Keratinocyte (primary cell): ENCODE measurements around the gene DENND6A. TPM values are rescaled to one million over a fixed set of nuclear protein-coding genes. Genes with fewer than 3 reads are reported as not detected.

ENCODE experiments used
- DNase-seq: peaks from one replicate; pipeline ENCODE4 v3.0.0-alpha.2; 2011; ENCODE audit warnings: low read depth, missing footprints, low spot score
- FAIRE-seq: peaks from 2 replicates; lab custom pipeline; 2011; peaks lifted over from hg19 to GRCh38; lab: Jason Lieb, UNC
- H2AFZ ChIP-seq: 2 replicates; pipeline ENCODE4 v1.6.0; 2012; ENCODE audit warnings: low read length, control low read depth, inconsistent platforms; ENCODE audit not compliant: control insufficient read depth
- H3K27ac ChIP-seq: 2 replicates; pipeline ENCODE4 v1.5.1; 2011; ENCODE audit warnings: low read length; ENCODE audit not compliant: control insufficient read depth, insufficient read depth
- H3K27me3 ChIP-seq: 3 replicates; pipeline ENCODE4 v1.6.0; 2011; ENCODE audit warnings: low read length; ENCODE audit not compliant: control insufficient read depth, insufficient read depth; ENCODE audit errors: extremely low read depth
- H3K36me3 ChIP-seq, 2 experiments: 2 replicates in 1 of 2; 3 replicates in 1 of 2; pipeline ENCODE4 v1.5.1; 2011; ENCODE audit warnings: low read length in 2 of 2, mild to moderate bottlenecking in 1 of 2; ENCODE audit not compliant: control insufficient read depth in 2 of 2, insufficient read depth in 2 of 2; ENCODE audit errors: extremely low read depth in 1 of 2
- H3K4me1 ChIP-seq: 3 replicates; pipeline ENCODE4 v1.5.1; 2011; ENCODE audit warnings: low read length; ENCODE audit not compliant: control insufficient read depth, insufficient read depth; ENCODE audit errors: extremely low read depth
- H3K4me2 ChIP-seq: 3 replicates; pipeline ENCODE4 v1.6.0; 2011; ENCODE audit warnings: low read depth, low read length; ENCODE audit not compliant: control insufficient read depth, insufficient read depth; ENCODE audit errors: extremely low read depth
- H3K4me3 ChIP-seq, 3 experiments: fragments of 200-600 bp in 1 of 3; sonication (generic) in 1 of 3; 2 replicates in 2 of 3; 3 replicates in 1 of 3; pipeline ENCODE4 v1.5.1; 2011 to 2016; ENCODE audit warnings: low read length in 3 of 3, mild to moderate bottlenecking in 3 of 3, control low read depth in 2 of 3, inconsistent platforms in 1 of 3, low read depth in 1 of 3, mixed read lengths in 1 of 3, mixed run types in 1 of 3, moderate library complexity in 1 of 3; ENCODE audit not compliant: control insufficient read depth in 2 of 3, insufficient read depth in 2 of 3; ENCODE audit errors: extremely low read depth in 1 of 3
- H3K79me2 ChIP-seq: 2 replicates; pipeline ENCODE4 v1.6.0; 2012; ENCODE audit warnings: low read length; ENCODE audit not compliant: control insufficient read depth, insufficient read depth
- H3K9ac ChIP-seq: 3 replicates; pipeline ENCODE4 v1.6.0; 2011; ENCODE audit warnings: low read length; ENCODE audit not compliant: control insufficient read depth, insufficient read depth; ENCODE audit errors: extremely low read depth
- H3K9me1 ChIP-seq: 3 replicates; pipeline ENCODE4 v1.6.0; 2011; ENCODE audit warnings: low read length; ENCODE audit not compliant: control insufficient read depth, insufficient read depth; ENCODE audit errors: extremely low read depth
- H3K9me3 ChIP-seq: 2 replicates; pipeline ENCODE4 v1.5.1; 2012; ENCODE audit warnings: low read depth, low read length; ENCODE audit not compliant: control insufficient read depth
- H4K20me1 ChIP-seq: 3 replicates; pipeline ENCODE4 v1.6.0; 2011; ENCODE audit warnings: low read length; ENCODE audit not compliant: control insufficient read depth, insufficient read depth; ENCODE audit errors: extremely low read depth
- CTCF ChIP-seq, 3 experiments: IDR thresholded peaks in 1 of 3; conservative IDR thresholded peaks in 1 of 3; optimal IDR thresholded peaks in 1 of 3; 2 replicates in 2 of 3; 3 replicates in 1 of 3; pipeline versions ENCODE3 to v1.5.1; 2011; ENCODE audit warnings: low read length in 3 of 3, mild to moderate bottlenecking in 3 of 3, moderate library complexity in 2 of 3, control low read depth in 1 of 3, inconsistent platforms in 1 of 3; ENCODE audit not compliant: insufficient read depth in 2 of 3; ENCODE audit errors: extremely low read depth in 1 of 3
- EZH2 ChIP-seq: IDR thresholded peaks from one replicate; pipeline ENCODE4 v1.6.1; 2012; ENCODE audit warnings: inconsistent platforms, mild to moderate bottlenecking, low read length, moderate library complexity
- dilution Hi-C: fragments of 300-500 bp; cut with MboI; formaldehyde crosslinking; loops from one replicate; pipeline ENCODE4 v1.7.0; 2020; ENCODE audit warnings: low sequenced_read_pairs; ENCODE audit not compliant: extremely low pct_ligation_motif_present
- polyA plus RNA-seq, 5 experiments: library from polyadenylated mRNA; depleted of rRNA in 3 of 5; stranded (reverse) in 3 of 5; stranded (forward) in 1 of 5; unstranded in 1 of 5; fragments of >200 nt; gene quantifications; 1 replicate in 1 of 5; 2 replicates in 3 of 5; 3 replicates in 1 of 5; pipeline versions ENCODE4 v1.2.1 to v1.2.3, GENCODE V29; 2011 to 2012; ENCODE audit warnings: missing spikeins in 2 of 5, low read depth in 1 of 5, low replicate concordance in 1 of 5

DENND6A gene
- polyA plus RNA-seq, 1 donor (not counting 4 experiments of a cell fraction or from before 2014, with no cell fraction given): 22.8 TPM

DNA sequence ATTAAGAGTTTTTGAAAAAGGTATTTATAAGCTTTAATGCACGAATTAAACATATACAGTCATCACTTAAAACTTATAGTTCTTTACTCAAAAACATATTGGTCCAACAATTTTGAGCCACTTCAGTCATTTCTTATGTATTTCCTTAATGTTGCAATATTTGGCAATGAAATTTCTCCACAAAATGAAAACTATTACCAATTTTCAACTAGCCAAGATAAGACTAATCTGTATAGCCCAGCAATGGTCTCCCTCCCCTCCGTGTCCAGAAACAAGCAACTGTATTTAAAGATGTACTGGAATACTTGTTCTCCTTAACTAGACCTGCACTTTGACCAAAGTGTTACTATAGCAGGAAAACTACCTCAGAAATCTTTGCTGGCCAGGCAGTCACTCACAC, 105.0 kb downstream of the DENND6A start:
- peaks cover 44% of the 10 kb centered on the region for H4K20me1 ChIP-seq
- H3K9ac ChIP-seq: no peak overlapping the region
- H3K27me3 ChIP-seq: no peaks in the 10 kb centered on the region
- H3K27ac ChIP-seq: no peak overlapping the region
- FAIRE-seq (no peak), DNase-seq (no peak)
- H3K4me3 ChIP-seq: no peak overlapping the region
- peaks cover 2 to 3% of the 10 kb centered on the region in 2 experiments for H3K36me3 ChIP-seq
- H3K9me3 ChIP-seq: no peaks in the 10 kb centered on the region
- no peak overlapping the region for H2AFZ ChIP-seq
- peaks cover 95% of the 10 kb centered on the region for H3K79me2 ChIP-seq
- no peaks in the 10 kb centered on the region for H3K9me1 ChIP-seq
- no peak overlapping the region for H3K4me2 ChIP-seq
- H3K4me1 ChIP-seq: no peaks in the 10 kb centered on the region
- no peak for TF ChIP-seq EZH2
- no peak for TF ChIP-seq CTCF (optimal IDR thresholded peaks at IDR 0.05 in 1 of 3, IDR thresholded peaks at IDR 0.05 in 1 of 3, conservative IDR thresholded peaks at IDR 0.05 in 1 of 3; ENCODE audit: extremely low read depth in 1 of 3, insufficient read depth in 2 of 3, low read length in 3 of 3)
- dilution Hi-C loops: no loop called here

DNA sequence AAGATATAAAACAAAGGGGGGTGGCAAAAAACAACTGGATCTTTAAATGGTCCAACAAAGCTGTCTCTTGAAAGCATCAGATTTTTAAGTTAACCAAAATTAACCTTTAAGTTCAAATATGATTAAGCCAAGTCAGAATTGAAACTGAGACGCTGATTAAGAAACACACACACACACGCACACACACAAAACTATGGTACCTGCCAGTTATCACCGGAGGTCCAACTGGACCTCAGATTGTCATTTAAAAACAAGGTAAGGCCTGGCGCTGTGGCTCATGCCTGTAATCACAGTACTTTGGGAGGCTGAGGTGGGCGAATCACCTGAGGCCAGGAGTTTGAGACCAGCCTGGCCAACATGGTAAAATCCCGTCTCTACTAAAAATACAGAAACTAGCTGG, 106.1 kb downstream of the DENND6A start:
- Histone ChIP-seq H3K36me3 (peaks cover 2 to 5% of the 10 kb centered on the region in 2 experiments), H4K20me1 (peaks cover 39% of the 10 kb centered on the region), H2AFZ (no peak overlapping the region), H3K4me2 (no peak overlapping the region), H3K4me3 (no peak overlapping the region), H3K27me3 (no peaks in the 10 kb centered on the region), H3K4me1 (no peaks in the 10 kb centered on the region), H3K9ac (no peak overlapping the region), H3K9me3 (no peaks in the 10 kb centered on the region), H3K27ac (no peak overlapping the region), H3K79me2 (peaks cover 94% of the 10 kb centered on the region), H3K9me1 (no peaks in the 10 kb centered on the region)
- dilution Hi-C loops: no loop called here
- TF ChIP-seq CTCF (optimal IDR thresholded peaks at IDR 0.05 in 1 of 3, IDR thresholded peaks at IDR 0.05 in 1 of 3, conservative IDR thresholded peaks at IDR 0.05 in 1 of 3; ENCODE audit: extremely low read depth in 1 of 3, insufficient read depth in 2 of 3, low read length in 3 of 3): no peak
- TF ChIP-seq EZH2: no peak
- DNase-seq (no peak), FAIRE-seq (no peak)
